Fibroblast of pulmonary artery (primary cell): ENCODE data around the gene GSG1L.

Experiments
- DNase-seq: peaks from one replicate; pipeline ENCODE4 v3.0.0-alpha.2; 2010; ENCODE audit warnings: low read depth
- H3K4me3 ChIP-seq: replicated peaks from 2 replicates; pipeline ENCODE4 v1.5.1; 2011; ENCODE audit warnings: low read depth, mild to moderate bottlenecking, control low read depth, low read length, moderate library complexity
- CTCF ChIP-seq: IDR thresholded peaks from 2 replicates; pipeline ENCODE4 v1.5.1; 2011; ENCODE audit warnings: mild to moderate bottlenecking, control low read depth, low read length, inconsistent platforms; ENCODE audit errors: missing control alignments

GSG1L gene

GRCh38 chr16:28039493-28039892, 24.0 kb downstream of the GSG1L start:
- no peak for DNase-seq
- no peak overlapping the region for H3K4me3 ChIP-seq
- TF ChIP-seq CTCF, result no peak

GRCh38 chr16:28038409-28038808, 25.1 kb downstream of the GSG1L start:
- no peak for DNase-seq
- H3K4me3 ChIP-seq, result no peak overlapping the region
- TF ChIP-seq CTCF, result no peak

GRCh38 chr16:28035866-28036393, 27.6 kb downstream of the GSG1L start:
- no peak for DNase-seq
- no peak overlapping the region for H3K4me3 ChIP-seq
- TF ChIP-seq CTCF, result no peak

- no peak for TF ChIP-seq CTCF
- H3K4me3 ChIP-seq, result no peak overlapping the region
- DNase-seq, result no peak
Observed at GRCh38 chr16:28033870-28034269, 29.6 kb downstream of the GSG1L start.

GRCh38 chr16:28029387-28030002, 34.0 kb downstream of the GSG1L start:
- H3K4me3 ChIP-seq, result no peak overlapping the region
- DNase-seq, result no peak
- no peak for TF ChIP-seq CTCF

- H3K4me3 ChIP-seq, result no peak overlapping the region
- no peak for TF ChIP-seq CTCF
- DNase-seq, result no peak
Observed at GRCh38 chr16:28027055-28027454, 36.5 kb downstream of the GSG1L start.

- DNase-seq, result no peak
- no peak for TF ChIP-seq CTCF
- H3K4me3 ChIP-seq, result no peak overlapping the region
Observed at GRCh38 chr16:28025631-28026030, 37.9 kb downstream of the GSG1L start.
